K562 (cell line): ENCODE data around the gene ARF4. TPM values are rescaled to one million over a fixed set of nuclear protein-coding genes. Genes with fewer than 3 reads are reported as not detected.
A peak's percentile ranks its signal among the peaks of the same experiment; 100 is the strongest.

ENCODE experiments used
- ATAC-seq: fragments of 200-7000 bp; cut with Tn5 transposase; 3 replicates; pipeline ENCODE4 v1.9.1; 2020; ENCODE audit warnings: moderate library complexity
- BruUV-seq: library from RNA; stranded (reverse); fragments of 400-500 nt; replicated peaks from 2 replicates; lab custom pipeline; 2021; lab: Mats Ljungman, UMichigan
- CTCF ChIA-PET: fragments of 300-600 bp; formaldehyde crosslinking; extraction: SDS; loops from one replicate; lab custom pipeline; 2021; ENCODE audit warnings: low intra/inter-chr PET ratio; lab: Yijun Ruan, JAX
- POLR2A ChIA-PET: fragments of 300-600, 350-650 bp; sonication (Branson Sonifier 250); formaldehyde crosslinking; extraction: SDS; loops from one replicate; lab custom pipeline; 2021; ENCODE audit warnings: antibody characterized with exemption, inconsistent platforms; lab: Yijun Ruan, JAX
- DNase-seq, 4 experiments: peaks; one replicate each; pipeline versions ENCODE4 v3.0.0 to v3.0.0-alpha.2; 2011 to 2018; ENCODE audit warnings: low spot score in 3 of 4, mixed read lengths in 3 of 4; ENCODE audit errors: extremely low read depth in 1 of 4
- FAIRE-seq: peaks from 2 replicates; lab custom pipeline; 2011; peaks lifted over from hg19 to GRCh38; lab: Jason Lieb, UNC
- H2AFZ ChIP-seq: 2 replicates; pipeline ENCODE4 v1.6.0; 2011; ENCODE audit warnings: low read depth, low read length, control low read depth, inconsistent platforms
- H3K27ac ChIP-seq: fragments of 200-600 bp; 3 replicates; pipeline ENCODE4 v1.8.0; 2011; ENCODE audit warnings: low read depth, mild to moderate bottlenecking, control low read depth, inconsistent platforms, low read length, moderate library complexity, mixed read lengths; ENCODE audit errors: extremely low read depth
- H3K27me3 ChIP-seq, 2 experiments: fragments of 300-600 bp in 1 of 2; 2 replicates in 1 of 2; 3 replicates in 1 of 2; pipeline versions ENCODE4 v1.6.0 to v1.8.0; 2011; ENCODE audit warnings: inconsistent platforms in 2 of 2, low read length in 2 of 2, mild to moderate bottlenecking in 1 of 2, mixed read lengths in 1 of 2, moderate library complexity in 1 of 2; ENCODE audit not compliant: control insufficient read depth in 2 of 2, insufficient read depth in 2 of 2
- H3K36me3 ChIP-seq: fragments of 300-600 bp; 3 replicates; pipeline ENCODE4 v1.8.0; 2011; ENCODE audit warnings: mild to moderate bottlenecking, low read length, inconsistent platforms; ENCODE audit not compliant: control insufficient read depth, insufficient read depth
- H3K4me1 ChIP-seq, 2 experiments: fragments of 200-600 bp in 1 of 2; replicated peaks in 1 of 2; 2 replicates in 1 of 2; 3 replicates in 1 of 2; pipeline versions ENCODE4 v1.5.1 to v1.8.0; 2011; ENCODE audit warnings: inconsistent platforms in 2 of 2, low read length in 2 of 2, mild to moderate bottlenecking in 1 of 2, mixed read lengths in 1 of 2, moderate library complexity in 1 of 2; ENCODE audit not compliant: control insufficient read depth in 2 of 2, insufficient read depth in 2 of 2
- H3K4me2 ChIP-seq: 2 replicates; pipeline ENCODE4 v1.6.1; 2011; ENCODE audit warnings: low read length, control low read depth, inconsistent platforms, mixed read lengths; ENCODE audit not compliant: insufficient read depth
- H3K4me3 ChIP-seq: fragments of 200-600 bp; sonication (generic), shearing (Covaris generic); 2 replicates; pipeline ENCODE4 v1.5.1; 2016; ENCODE audit warnings: control low read depth, inconsistent platforms
- H3K79me2 ChIP-seq: fragments of 200-600 bp; 3 replicates; pipeline ENCODE4 v1.8.0; 2011; ENCODE audit warnings: low read length, inconsistent platforms; ENCODE audit not compliant: control insufficient read depth, insufficient read depth
- H3K9ac ChIP-seq, 2 experiments: 2 replicates each; pipeline versions ENCODE4 v1.6.0 to v1.6.1; 2011; ENCODE audit warnings: low read depth in 2 of 2, low read length in 2 of 2, control low read depth in 1 of 2, inconsistent platforms in 1 of 2, mild to moderate bottlenecking in 1 of 2, mixed read lengths in 1 of 2; ENCODE audit not compliant: insufficient read depth in 1 of 2
- H3K9me1 ChIP-seq: one replicate; pipeline ENCODE4 v1.6.0; 2011; ENCODE audit warnings: inconsistent platforms, mild to moderate bottlenecking, low read length, moderate library complexity; ENCODE audit not compliant: control insufficient read depth, insufficient read depth
- H3K9me3 ChIP-seq: replicated peaks from 2 replicates; pipeline ENCODE4 v1.5.1; 2011; ENCODE audit warnings: low read depth, low read length, inconsistent platforms; ENCODE audit not compliant: control insufficient read depth, insufficient read depth
- H4K20me1 ChIP-seq: replicated peaks from 2 replicates; pipeline ENCODE4 v1.6.1; 2011; ENCODE audit warnings: low read length, inconsistent platforms, mixed read lengths; ENCODE audit not compliant: control insufficient read depth, insufficient read depth
- ARID1B ChIP-seq: fragments of 450-650 bp; IDR thresholded peaks from 2 replicates; pipeline ENCODE4 v1.6.1; 2016; ENCODE audit warnings: antibody characterized with exemption, mild to moderate bottlenecking, inconsistent platforms
- CBFA2T2 ChIP-seq: fragments of 450-650 bp; conservative IDR thresholded peaks from 2 replicates; pipeline ENCODE4 v1.6.1; 2017; ENCODE audit warnings: mild to moderate bottlenecking
- CBFA2T3 ChIP-seq: fragments of 450-650 bp; IDR thresholded peaks from 2 replicates; pipeline ENCODE4 v1.6.1; 2017
- CEBPB ChIP-seq: fragments of 450-650 bp; IDR thresholded peaks from 2 replicates; pipeline ENCODE4 v1.6.1; 2016; ENCODE audit warnings: missing genetic modification characterization, missing compliant biosample characterization
- CEBPG ChIP-seq, 3 experiments: fragments of 200-800 bp in 1 of 3; sonication (Bioruptor generic) in 1 of 3; sonication (generic) in 1 of 3; formaldehyde crosslinking in 1 of 3; IDR thresholded peaks in 2 of 3; conservative IDR thresholded peaks in 1 of 3; 2 replicates each; pipeline versions ENCODE4 v1.6.1 to v1.8.0; 2016 to 2022; ENCODE audit warnings: missing compliant biosample characterization in 2 of 3, missing genetic modification characterization in 2 of 3, mild to moderate bottlenecking in 1 of 3, missing genetic modification reagents in 1 of 3
- DPF2 ChIP-seq: fragments of 450-650 bp; IDR thresholded peaks from 2 replicates; pipeline ENCODE4 v1.6.1; 2016
- KDM2B ChIP-seq: fragments of 250-450 bp; sonication (Bioruptor Pico); IDR thresholded peaks from 2 replicates; pipeline ENCODE4 v1.8.0; 2021; ENCODE audit warnings: mild to moderate bottlenecking, moderate library complexity
- NR4A1 ChIP-seq, 2 experiments: fragments of 250-450 bp in 1 of 2; fragments of 450-650 bp in 1 of 2; sonication (Bioruptor Pico) in 1 of 2; IDR thresholded peaks; 2 replicates each; pipeline versions ENCODE4 v1.4.0 to v1.6.1; 2016 to 2020; ENCODE audit warnings: mild to moderate bottlenecking in 2 of 2, missing compliant biosample characterization in 1 of 2, missing genetic modification characterization in 1 of 2, moderate library complexity in 1 of 2
- SRSF1 ChIP-seq: fragments of 200-400 bp; formaldehyde crosslinking; IDR thresholded peaks from 2 replicates; pipeline ENCODE4 v1.6.1; 2017; ENCODE audit warnings: mild to moderate bottlenecking, low read depth, low read length, moderate library complexity
- TAL1 ChIP-seq: fragments of 450-650 bp; IDR thresholded peaks from 2 replicates; pipeline ENCODE4 v1.6.1; 2016; ENCODE audit warnings: mild to moderate bottlenecking
- TCF3 ChIP-seq: sonication (generic); formaldehyde crosslinking; IDR thresholded peaks from 2 replicates; pipeline ENCODE4 v1.4.0; 2020; ENCODE audit warnings: mild to moderate bottlenecking, missing genetic modification reagents
- TGIF2 ChIP-seq: sonication (generic); formaldehyde crosslinking; IDR thresholded peaks from 2 replicates; pipeline ENCODE4 v1.8.1; 2022; ENCODE audit warnings: mild to moderate bottlenecking, missing genetic modification reagents, moderate library complexity
- WGBS: fragments of 100-300 bp; shearing (Covaris generic); methylation state at CpG from one replicate; pipeline ENCODE4 v1.1.6; 2016; ENCODE audit warnings: low coverage, mixed read lengths; ENCODE audit not compliant: insufficient coverage; ENCODE audit errors: missing lambda C conversion rate; 5-methylcytosine and 5-hydroxymethylcytosine counted together
- in situ Hi-C: fragments of 300-500 bp; cut with MboI; formaldehyde crosslinking; loops from 4 replicates; pipeline ENCODE4 v1.15.0; 2018; ENCODE audit warnings: inconsistent platforms, mixed read lengths
- intact Hi-C: fragments of 100-400 bp; cut with micrococcal nuclease; formaldehyde crosslinking; loops from 2 replicates; pipeline ENCODE4 v1.14.2; 2022
- polyA plus RNA-seq, 8 experiments: library from polyadenylated mRNA; depleted of rRNA in 4 of 8; stranded (reverse) in 5 of 8; unstranded in 3 of 8; fragments of >200 nt; fragmentation: Nextera tagmentation in 2 of 8; fragmentation: Illumina TruSeq in 1 of 8; extraction: Ambion mirVana in 2 of 8; extraction: Trizol in 1 of 8; gene quantifications; 2 replicates each; pipeline versions ENCODE4 v1.2.1 to v1.2.3, GENCODE V29; 2011 to 2014; ENCODE audit warnings: inconsistent platforms in 1 of 8, missing spikeins in 1 of 8
- total RNA-seq, 7 experiments: library from RNA; depleted of rRNA in 6 of 7; stranded (reverse); fragments of >200 nt in 6 of 7; fragmentation: Illumina TruSeq in 2 of 7; extraction: Trizol in 2 of 7; gene quantifications; 2 replicates each; pipeline versions ENCODE4 v1.2.1 to v1.2.3, GENCODE V29; 2011 to 2021; ENCODE audit warnings: low replicate concordance in 1 of 7
- TF ChIP-seq, protein P1 (sequence below): fragments of 250-450 bp; sonication (Bioruptor Pico); IDR thresholded peaks from 2 replicates; pipeline ENCODE4 v1.5.0; 2021; ENCODE audit warnings: mild to moderate bottlenecking, borderline replicate concordance
- TF ChIP-seq, protein P2 (sequence below): fragments of 450-650 bp; IDR thresholded peaks from 2 replicates; pipeline ENCODE4 v1.6.1; 2017; ENCODE audit warnings: mild to moderate bottlenecking, moderate library complexity
- TF ChIP-seq, protein P3 (sequence below): sonication (generic); IDR thresholded peaks from 2 replicates; pipeline ENCODE4 v1.6.1; 2016

The ARF4 gene
- total and polyA plus RNA-seq, 9 of the 15 experiments (the other 6 are each of a cell fraction or from before 2014, with no cell fraction given): 41.1 to 273 (median 83.8) TPM

- TF ChIP-seq, protein P1, sequence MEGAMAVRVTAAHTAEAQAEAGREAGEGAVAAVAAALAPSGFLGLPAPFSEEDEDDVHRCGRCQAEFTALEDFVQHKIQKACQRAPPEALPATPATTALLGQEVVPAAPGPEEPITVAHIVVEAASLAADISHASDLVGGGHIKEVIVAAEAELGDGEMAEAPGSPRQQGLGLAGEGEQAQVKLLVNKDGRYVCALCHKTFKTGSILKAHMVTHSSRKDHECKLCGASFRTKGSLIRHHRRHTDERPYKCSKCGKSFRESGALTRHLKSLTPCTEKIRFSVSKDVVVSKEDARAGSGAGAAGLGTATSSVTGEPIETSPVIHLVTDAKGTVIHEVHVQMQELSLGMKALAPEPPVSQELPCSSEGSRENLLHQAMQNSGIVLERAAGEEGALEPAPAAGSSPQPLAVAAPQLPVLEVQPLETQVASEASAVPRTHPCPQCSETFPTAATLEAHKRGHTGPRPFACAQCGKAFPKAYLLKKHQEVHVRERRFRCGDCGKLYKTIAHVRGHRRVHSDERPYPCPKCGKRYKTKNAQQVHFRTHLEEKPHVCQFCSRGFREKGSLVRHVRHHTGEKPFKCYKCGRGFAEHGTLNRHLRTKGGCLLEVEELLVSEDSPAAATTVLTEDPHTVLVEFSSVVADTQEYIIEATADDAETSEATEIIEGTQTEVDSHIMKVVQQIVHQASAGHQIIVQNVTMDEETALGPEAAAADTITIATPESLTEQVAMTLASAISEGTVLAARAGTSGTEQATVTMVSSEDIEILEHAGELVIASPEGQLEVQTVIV (CRISPR knock-in tag): no peak
- TF ChIP-seq, protein P2, sequence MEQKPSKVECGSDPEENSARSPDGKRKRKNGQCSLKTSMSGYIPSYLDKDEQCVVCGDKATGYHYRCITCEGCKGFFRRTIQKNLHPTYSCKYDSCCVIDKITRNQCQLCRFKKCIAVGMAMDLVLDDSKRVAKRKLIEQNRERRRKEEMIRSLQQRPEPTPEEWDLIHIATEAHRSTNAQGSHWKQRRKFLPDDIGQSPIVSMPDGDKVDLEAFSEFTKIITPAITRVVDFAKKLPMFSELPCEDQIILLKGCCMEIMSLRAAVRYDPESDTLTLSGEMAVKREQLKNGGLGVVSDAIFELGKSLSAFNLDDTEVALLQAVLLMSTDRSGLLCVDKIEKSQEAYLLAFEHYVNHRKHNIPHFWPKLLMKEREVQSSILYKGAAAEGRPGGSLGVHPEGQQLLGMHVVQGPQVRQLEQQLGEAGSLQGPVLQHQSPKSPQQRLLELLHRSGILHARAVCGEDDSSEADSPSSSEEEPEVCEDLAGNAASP: no peak
- TF ChIP-seq NR4A1 (CRISPR knock-in tag; IDR thresholded peaks at IDR 0.05) (no peak), NR4A1 (tag; IDR thresholded peaks at IDR 0.05) (no peak)
Observed at GRCh38 chr3:57592306-57592705, 4.8 kb downstream of the ARF4 start (continued).

DNA sequence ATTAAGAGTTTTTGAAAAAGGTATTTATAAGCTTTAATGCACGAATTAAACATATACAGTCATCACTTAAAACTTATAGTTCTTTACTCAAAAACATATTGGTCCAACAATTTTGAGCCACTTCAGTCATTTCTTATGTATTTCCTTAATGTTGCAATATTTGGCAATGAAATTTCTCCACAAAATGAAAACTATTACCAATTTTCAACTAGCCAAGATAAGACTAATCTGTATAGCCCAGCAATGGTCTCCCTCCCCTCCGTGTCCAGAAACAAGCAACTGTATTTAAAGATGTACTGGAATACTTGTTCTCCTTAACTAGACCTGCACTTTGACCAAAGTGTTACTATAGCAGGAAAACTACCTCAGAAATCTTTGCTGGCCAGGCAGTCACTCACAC, 9.2 kb downstream of the ARF4 start:
- FAIRE-seq (no peak), DNase-seq (peak in 2 of 4 experiments; percentile 21 to 27), ATAC-seq (peak; percentile 69)
- H3K9me3 ChIP-seq: no peaks in the 10 kb centered on the region
- peak overlapping the region; percentile 32; the same call in 1 of the 2 replicates for H3K4me2 ChIP-seq
- in situ Hi-C loops: no loop called here
- H3K27me3 ChIP-seq: no peaks in the 10 kb centered on the region
- H3K79me2 ChIP-seq: peaks cover 93% of the 10 kb centered on the region
- peaks cover 45% of the 10 kb centered on the region for H3K36me3 ChIP-seq
- H4K20me1 ChIP-seq: 0 out of 2 replicates have a peak, but pooled peaks cover 5% of the 10 kb centered on the region
- CTCF ChIA-PET: no interaction called here
- WGBS: 38% methylated on average over 2 of the region's 2 CpGs
- intact Hi-C loops: no loop called here
- POLR2A ChIA-PET: interaction anchor here (1.1 kb wide), 2 partner anchors 8 to 157 kb away, joined by 3 read pairs; no protein-coding TSS in a partner anchor
- TF ChIP-seq KDM2B (CRISPR knock-in tag) (no peak), CEBPG (CRISPR knock-in tag; IDR thresholded peaks at IDR 0.05) (no peak), CEBPG (tag; conservative IDR thresholded peaks at IDR 0.05 in 1 of 2, IDR thresholded peaks at IDR 0.05 in 1 of 2) (peak in 1 of 2 experiments; percentile 43; a peak in 1 of 4 replicates), ARID1B (peak; percentile 56), TGIF2 (no peak), TCF3 (CRISPR knock-in tag) (peak; percentile 57), CBFA2T2 (0 out of 2 replicates have a peak, but pooled peaks have one; percentile 6), CBFA2T3 (peak; percentile 38), DPF2 (0 out of 2 replicates have a peak, but pooled peaks have one; percentile 23), TAL1 (peak; percentile 53), SRSF1 (no peak), CEBPB (tag) (0 out of 2 replicates have a peak, but pooled peaks have one; percentile 18)
- TF ChIP-seq, protein P3, sequence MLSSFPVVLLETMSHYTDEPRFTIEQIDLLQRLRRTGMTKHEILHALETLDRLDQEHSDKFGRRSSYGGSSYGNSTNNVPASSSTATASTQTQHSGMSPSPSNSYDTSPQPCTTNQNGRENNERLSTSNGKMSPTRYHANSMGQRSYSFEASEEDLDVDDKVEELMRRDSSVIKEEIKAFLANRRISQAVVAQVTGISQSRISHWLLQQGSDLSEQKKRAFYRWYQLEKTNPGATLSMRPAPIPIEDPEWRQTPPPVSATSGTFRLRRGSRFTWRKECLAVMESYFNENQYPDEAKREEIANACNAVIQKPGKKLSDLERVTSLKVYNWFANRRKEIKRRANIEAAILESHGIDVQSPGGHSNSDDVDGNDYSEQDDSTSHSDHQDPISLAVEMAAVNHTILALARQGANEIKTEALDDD: peak; percentile 89
- H2AFZ ChIP-seq: no peak overlapping the region
- peaks cover 9 to 10% of the 10 kb centered on the region in 2 experiments; a peak in 3 of 5 replicates for H3K4me1 ChIP-seq
- H3K9ac ChIP-seq: no peak overlapping the region
- no peaks in the 10 kb centered on the region for H3K9me1 ChIP-seq
- no TSS peak for BruUV-seq
- H3K4me3 ChIP-seq: no peak overlapping the region
- no peak overlapping the region; the same call in 2 of the 3 replicates for H3K27ac ChIP-seq
